ENCODE measurements around the gene OR1L8. TPM values are rescaled to one million over a fixed set of nuclear protein-coding genes. Genes with fewer than 3 reads are reported as not detected.

The OR1L8 gene
- not detected in 2 replicates for total RNA-seq

GRCh38 chr9:122583284-122583683, at the start of gene OR1L8:
Gene OR1L8 (minus strand): TSS chr9:122583384. CDS start chr9:122568477, 14,907 bp downstream.

GRCh38 chr9:122614362-122614761, 31.2 kb upstream of the OR1L8 start, which contains the start of gene OR1Q1:
Gene OR1Q1 (plus strand): TSS chr9:122614738. CDS start chr9:122614738, 0 bp downstream.

GRCh38 chr9:122552812-122553211, 30.4 kb downstream of the OR1L8 start, which contains the start of gene OR1N2:
Gene OR1N2 (plus strand): TSS chr9:122553112. CDS start chr9:122553212, 100 bp downstream.

GRCh38 chr9:122527193-122527592, 56.0 kb downstream of the OR1L8 start, which contains the start of gene OR1N1:
Gene OR1N1 (minus strand): TSS chr9:122527293. CDS start chr9:122527293, 0 bp downstream.

GRCh38 chr9:122518841-122519240, 64.3 kb downstream of the OR1L8 start, which contains the start of gene OR1J4:
Gene OR1J4 (plus strand): TSS chr9:122519141. CDS start chr9:122519141, 0 bp downstream.

Other genes starting within 250 kb of the OR1L8 start
- 267 and 340 TPM in 2 replicates for gene PTGS1, start 212.4 kb downstream of the OR1L8 start, total RNA-seq
- gene OR1J1, start 105.5 kb downstream of the OR1L8 start, total RNA-seq = not detected in 2 replicates
- not detected in 2 replicates for gene OR1J2, start 72.6 kb downstream of the OR1L8 start, total RNA-seq
- not detected in 2 replicates for gene OR1J4, start 64.2 kb downstream of the OR1L8 start, total RNA-seq
- gene OR1N1, start 56.1 kb downstream of the OR1L8 start, total RNA-seq = not detected in 2 replicates
- not detected in 2 replicates for gene OR1N2, start 30.3 kb downstream of the OR1L8 start, total RNA-seq
- gene OR1Q1, start 31.4 kb upstream of the OR1L8 start, total RNA-seq = not detected in 2 replicates
- gene OR1B1, start 74.2 kb upstream of the OR1L8 start, total RNA-seq = not detected in 2 replicates
- not detected in 2 replicates for gene OR1L1, start 78.3 kb upstream of the OR1L8 start, total RNA-seq
- not detected in 2 replicates for gene OR1L3, start 91.7 kb upstream of the OR1L8 start, total RNA-seq
- not detected in 2 replicates for gene OR1L4, start 140.6 kb upstream of the OR1L8 start, total RNA-seq
- not detected in 2 replicates for gene OR1L6, start 158.9 kb upstream of the OR1L8 start, total RNA-seq
- gene OR5C1, start 205.5 kb upstream of the OR1L8 start, total RNA-seq = not detected in 2 replicates
- not detected in 2 replicates for gene OR1K1, start 216.7 kb upstream of the OR1L8 start, total RNA-seq
- gene PDCL, start 245.2 kb upstream of the OR1L8 start, total RNA-seq = 14.6 and 18.1 TPM in 2 replicates

All from cardiac atrium fibroblast (primary cell).